ENCODE results near the gene C9.
"Not testable (repeated sequence)": the region's sequence is repeated elsewhere in the genome, so short reads cannot be mapped to it uniquely, and the experiment has no call there.

The C9 gene

GRCh38 chr5:39364367-39364766, at the start of gene C9:
Gene C9, minus strand, starts transcription at chr5:39364495. Its CDS starts 31 bp downstream, at chr5:39364464.
- DNase-seq, result no peak

GRCh38 chr5:39413771-39414170, 49.5 kb upstream of the C9 start:
- DNase-seq, result no peak

- DNase-seq, result no peak
These were observed 48.6 kb upstream of the C9 start for GRCh38 chr5:39412721-39413394.

- no peak for DNase-seq
These were observed 47.7 kb upstream of the C9 start for GRCh38 chr5:39411985-39412384.

- no peak for DNase-seq
These were observed 46.8 kb upstream of the C9 start for GRCh38 chr5:39411061-39411460.

- no peak for DNase-seq
These were observed 44.7 kb upstream of the C9 start for GRCh38 chr5:39409033-39409432.

GRCh38 chr5:39405083-39405843, 41.0 kb upstream of the C9 start:
- DNase-seq, result no peak

GRCh38 chr5:39403761-39404160, 39.5 kb upstream of the C9 start:
- not testable (repeated sequence) for DNase-seq

GRCh38 chr5:39402140-39402539, 37.8 kb upstream of the C9 start:
- not testable (repeated sequence) for DNase-seq

GRCh38 chr5:39400713-39401578, 36.7 kb upstream of the C9 start:
- no peak for DNase-seq

- no peak for DNase-seq
These were observed 35.1 kb upstream of the C9 start for GRCh38 chr5:39399135-39400036.

GRCh38 chr5:39396843-39397242, 32.5 kb upstream of the C9 start:
- DNase-seq, result no peak

- DNase-seq, result no peak
These were observed 31.2 kb upstream of the C9 start for GRCh38 chr5:39395521-39395920.

GRCh38 chr5:39394946-39395345, 30.7 kb upstream of the C9 start:
- no peak for DNase-seq

- no peak for DNase-seq
These were observed 26.6 kb upstream of the C9 start for GRCh38 chr5:39390945-39391344.

- no peak for DNase-seq
These were observed 23.0 kb upstream of the C9 start for GRCh38 chr5:39387293-39387692.

- no peak for DNase-seq
These were observed 20.0 kb upstream of the C9 start for GRCh38 chr5:39384271-39384670.

- no peak for DNase-seq
These were observed 17.1 kb upstream of the C9 start for GRCh38 chr5:39381376-39381775.

GRCh38 chr5:39379693-39380092, 15.4 kb upstream of the C9 start:
- no peak for DNase-seq

- DNase-seq, result no peak
These were observed 13.3 kb upstream of the C9 start for GRCh38 chr5:39377613-39378012.

- DNase-seq, result peak; percentile 64
These were observed 12.0 kb upstream of the C9 start for GRCh38 chr5:39376293-39376714.

GRCh38 chr5:39373791-39374190, 9.5 kb upstream of the C9 start:
- DNase-seq, result no peak

- DNase-seq, result no peak
These were observed 7.0 kb upstream of the C9 start for GRCh38 chr5:39371367-39371635.
